GM12892 (cell line): ENCODE results near the gene SZT2.

Source experiments
- POLR2A ChIP-seq: IDR thresholded peaks from 2 replicates; pipeline ENCODE4 v1.6.1; 2011; ENCODE audit warnings: low read depth, low read length, control low read depth
- POLR2AphosphoS5 ChIP-seq: IDR thresholded peaks from 2 replicates; pipeline ENCODE4 v1.6.1; 2011; ENCODE audit warnings: low read depth, low read length, control low read depth
- TAF1 ChIP-seq: IDR thresholded peaks from 2 replicates; pipeline ENCODE4 v1.6.1; 2011; ENCODE audit warnings: low read depth, mild to moderate bottlenecking, control low read depth, low read length, borderline replicate concordance

- TF ChIP-seq POLR2A (no peak), TAF1 (no peak), POLR2AphosphoS5 (no peak)
Measured at GRCh38 chr1:43427524-43427923, 37.8 kb downstream of the SZT2 start.
